Activated effector memory CD4-positive, alpha-beta T cell treated with anti-CD3 and anti-CD28 coated beads, Interleukin-2, amount 50 U/mL, for 16 hours (primary cell): ENCODE measurements around the gene RHOJ.
"Not testable (repeated sequence)": the region's sequence is repeated elsewhere in the genome, so short reads cannot be mapped to it uniquely, and the experiment has no call there.

Experiments used
- DNase-seq: peaks from one replicate; pipeline ENCODE4 v3.0.0-alpha.2; 2020

RHOJ gene

DNA sequence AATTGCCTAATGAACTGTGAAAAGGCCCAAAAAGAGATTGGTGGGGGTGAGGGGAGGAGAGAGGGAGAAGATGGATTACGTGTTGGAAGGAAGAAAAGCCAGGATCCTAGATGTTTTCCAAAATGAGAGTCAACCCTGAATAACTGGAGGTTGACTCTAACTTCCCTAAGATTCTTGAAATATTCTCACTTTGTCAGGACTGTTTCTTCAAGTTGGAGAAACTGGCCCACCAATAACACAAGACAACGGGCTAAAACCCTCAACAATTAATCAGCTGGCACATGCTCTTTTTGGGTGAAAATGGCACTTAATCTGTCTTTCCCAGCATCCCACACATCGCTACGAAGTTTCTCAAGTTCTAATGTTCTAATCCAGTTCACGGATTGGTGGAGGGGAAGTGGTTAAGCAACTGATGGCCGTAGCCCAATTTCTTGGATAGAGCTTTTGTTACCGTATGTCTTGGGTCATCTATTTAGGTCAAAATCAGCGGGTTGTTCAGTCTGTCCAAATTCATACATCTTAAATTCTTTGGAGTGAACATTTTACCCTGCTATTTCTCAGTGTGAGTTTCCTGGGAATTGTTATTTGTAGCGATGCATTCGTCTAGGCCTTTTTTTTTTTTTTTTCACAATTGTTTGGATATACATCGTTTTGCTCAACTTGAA lies 65.5 kb downstream of the RHOJ start:
- DNase-seq: no peak

DNA sequence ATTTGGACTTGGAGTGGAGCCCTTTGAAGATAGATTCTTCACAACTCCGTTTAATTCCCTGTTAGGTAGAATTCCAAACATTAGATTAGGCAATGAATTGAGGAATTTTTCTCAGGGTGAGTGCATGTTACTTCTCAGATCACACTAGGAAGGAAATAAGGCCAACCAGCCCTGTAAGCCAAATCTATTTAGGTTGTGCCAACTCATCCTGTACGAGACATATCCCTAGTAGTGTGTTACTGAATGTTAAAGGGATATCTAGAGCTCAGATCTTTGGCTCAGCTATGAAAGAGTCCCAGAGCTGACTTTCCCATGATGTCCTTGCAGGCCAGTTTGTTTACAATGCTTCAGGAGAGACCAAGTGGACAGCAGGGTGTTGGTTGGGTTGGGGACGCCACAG lies 68.9 kb downstream of the RHOJ start:
- DNase-seq: no peak

DNA sequence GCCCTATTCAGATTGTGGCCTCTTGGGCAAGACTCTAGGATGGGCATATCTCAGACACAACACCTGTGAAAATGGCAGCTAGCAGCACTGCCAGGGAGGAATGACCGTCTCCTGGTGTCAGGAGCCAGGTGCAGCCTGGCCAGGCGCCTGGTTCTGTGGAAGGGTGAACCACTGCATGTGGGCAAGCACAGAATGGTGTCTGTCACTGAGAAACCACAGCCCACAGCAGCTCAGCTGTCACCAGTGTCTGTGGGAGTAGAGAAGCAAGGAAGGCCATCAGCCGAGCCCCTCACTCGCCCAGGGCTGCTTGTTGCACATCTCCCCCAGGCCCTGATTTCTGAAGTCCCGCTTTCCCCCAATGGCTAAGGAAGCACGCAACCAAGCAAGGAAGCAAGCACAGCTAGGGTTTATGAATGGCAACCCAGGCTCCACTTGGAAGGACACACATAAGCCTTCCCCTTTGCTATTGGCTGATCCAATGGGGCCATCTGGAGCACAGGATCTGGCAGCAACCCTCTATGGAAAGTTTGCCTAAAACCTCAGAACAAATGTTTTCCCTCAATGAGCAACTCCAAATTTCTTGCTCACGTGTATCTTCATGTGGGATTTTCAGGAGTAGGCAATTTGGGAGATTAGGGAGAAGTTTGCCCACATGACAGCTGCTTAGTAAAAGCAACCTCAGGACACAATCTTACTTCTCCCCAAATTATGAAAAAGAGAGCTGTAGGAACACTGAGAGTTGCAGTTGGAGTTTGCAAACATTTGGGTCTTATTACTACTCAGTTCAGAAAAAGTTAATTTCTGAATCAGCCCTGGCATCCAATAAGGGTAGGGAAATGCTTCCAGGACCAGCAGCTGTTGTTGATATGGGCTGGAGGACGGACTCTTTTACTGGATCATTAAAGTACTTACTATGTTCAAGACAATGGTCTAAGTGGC lies 69.7 kb downstream of the RHOJ start:
- DNase-seq: no peak

DNA sequence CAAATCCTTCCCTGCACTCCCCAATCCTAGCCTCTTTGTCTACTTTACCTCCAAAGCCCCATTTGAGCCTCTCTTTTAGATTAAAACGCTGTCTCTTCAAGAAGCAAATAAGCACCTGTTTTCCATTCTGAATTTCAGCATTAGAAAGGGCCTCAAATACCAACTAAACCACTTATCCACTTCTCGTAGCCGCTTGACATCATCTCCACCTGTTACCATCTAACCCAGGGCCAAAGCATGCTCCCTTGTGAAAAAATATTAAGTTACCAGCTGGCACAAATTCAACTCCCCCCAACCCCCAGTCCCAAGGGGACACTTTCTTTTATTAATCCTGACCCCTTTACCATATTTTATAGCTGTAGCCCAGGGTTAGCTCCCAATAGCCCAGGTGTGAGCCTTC lies 71.4 kb downstream of the RHOJ start:
- no peak for DNase-seq

DNA sequence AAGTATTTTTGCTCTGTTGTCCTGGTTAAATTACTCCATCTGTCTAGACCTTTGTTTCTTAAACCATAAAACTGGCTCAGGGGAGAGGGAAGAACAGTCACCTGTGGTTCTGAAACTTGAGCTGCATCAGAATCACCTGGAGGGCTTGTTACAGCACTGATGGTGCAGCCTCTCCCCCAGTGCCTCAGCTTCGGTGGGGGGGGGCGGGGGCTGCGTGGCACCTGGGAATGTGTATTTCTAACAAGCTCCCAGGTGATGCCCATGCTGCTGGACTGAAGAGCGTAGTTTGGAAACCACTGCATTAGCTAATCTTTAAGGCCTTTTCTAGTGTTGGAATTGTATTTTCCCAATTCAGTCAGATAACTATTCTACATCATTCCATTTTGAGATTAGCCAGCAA lies 71.8 kb downstream of the RHOJ start:
- DNase-seq: no peak

DNA sequence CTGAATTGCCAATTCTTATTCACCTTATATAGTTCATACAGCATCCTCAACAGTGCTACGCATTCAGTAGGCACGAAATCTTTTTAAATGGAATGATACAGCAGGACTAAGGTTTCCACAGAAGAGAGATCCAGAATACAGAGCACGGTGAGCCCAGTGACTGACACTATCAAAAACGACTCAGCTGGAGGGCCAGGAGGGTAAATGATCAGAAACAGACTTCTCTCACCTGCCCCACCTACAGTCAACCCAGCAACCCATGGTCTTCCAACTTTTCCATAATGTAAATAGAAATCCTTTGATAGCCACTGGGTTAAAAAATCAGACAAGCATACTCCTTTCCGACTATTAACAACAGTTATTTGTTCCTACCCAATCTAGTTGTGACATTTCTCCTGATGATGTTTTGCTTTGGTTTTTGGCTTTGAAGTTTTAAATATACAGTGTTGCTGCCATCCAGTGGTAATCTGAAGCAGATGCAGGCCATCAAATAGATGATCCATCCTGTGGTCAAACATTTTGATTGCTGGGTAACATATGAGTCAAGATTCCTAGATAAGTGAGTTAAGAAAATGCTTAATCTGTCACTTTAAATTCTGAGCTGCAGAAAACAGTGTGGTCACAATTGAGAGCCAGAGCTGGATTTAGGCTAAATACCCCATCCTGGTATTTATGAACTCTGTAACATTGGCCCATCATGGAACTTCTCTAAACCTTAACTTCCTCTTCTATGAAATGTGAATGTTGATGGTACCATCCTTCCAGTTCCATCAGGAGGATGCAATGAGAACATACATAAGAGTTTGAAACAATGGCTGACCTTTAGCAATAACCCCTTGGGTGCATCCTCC lies 72.5 kb downstream of the RHOJ start:
- no peak for DNase-seq

DNA sequence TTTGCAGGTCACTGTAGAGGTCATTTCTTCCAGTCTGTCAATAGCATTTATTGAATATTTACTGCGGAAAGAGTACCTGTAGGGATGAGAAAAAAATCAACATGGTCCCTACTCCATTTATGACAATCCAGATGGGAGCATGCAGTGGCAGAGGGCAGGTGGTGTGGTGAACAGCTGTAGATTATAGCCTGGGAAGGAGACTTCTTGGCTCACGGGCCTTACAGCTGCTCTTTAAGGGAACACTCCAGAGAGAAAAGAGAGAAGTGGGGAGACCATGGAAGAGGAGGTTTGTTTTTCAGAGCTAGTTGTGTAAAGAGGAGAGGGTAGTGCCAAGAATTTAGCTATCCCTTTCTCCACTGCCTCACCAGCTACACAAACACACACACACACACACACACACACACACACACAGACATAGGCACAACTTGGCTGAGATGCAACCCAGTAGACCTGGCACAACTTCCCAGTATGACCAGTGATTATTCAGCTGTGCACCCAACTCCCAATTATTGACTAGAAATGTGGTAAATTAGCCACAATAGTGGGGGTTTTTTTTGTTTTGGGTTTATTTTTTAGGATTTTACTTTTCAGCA lies 73.4 kb downstream of the RHOJ start:
- no peak for DNase-seq

DNA sequence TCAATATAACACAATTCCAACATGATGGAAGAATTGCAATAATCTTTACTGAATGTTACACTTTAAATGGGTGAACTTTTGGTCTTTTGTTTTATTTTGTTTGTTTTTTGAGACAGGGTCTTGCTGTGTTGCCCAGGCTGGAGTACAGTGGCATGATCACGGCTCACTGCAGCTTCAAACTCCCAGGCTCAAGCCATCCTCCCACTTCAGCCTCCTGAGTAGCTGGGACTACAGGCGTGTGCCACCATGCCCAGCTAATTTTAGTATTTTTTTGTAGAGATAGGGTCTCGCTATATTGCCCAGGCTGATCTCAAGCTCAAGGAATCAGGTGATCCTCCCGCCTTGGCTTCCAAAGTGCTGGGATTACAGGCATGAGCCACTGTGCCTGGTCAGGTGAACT lies 75.7 kb downstream of the RHOJ start:
- not testable (repeated sequence) for DNase-seq

DNA sequence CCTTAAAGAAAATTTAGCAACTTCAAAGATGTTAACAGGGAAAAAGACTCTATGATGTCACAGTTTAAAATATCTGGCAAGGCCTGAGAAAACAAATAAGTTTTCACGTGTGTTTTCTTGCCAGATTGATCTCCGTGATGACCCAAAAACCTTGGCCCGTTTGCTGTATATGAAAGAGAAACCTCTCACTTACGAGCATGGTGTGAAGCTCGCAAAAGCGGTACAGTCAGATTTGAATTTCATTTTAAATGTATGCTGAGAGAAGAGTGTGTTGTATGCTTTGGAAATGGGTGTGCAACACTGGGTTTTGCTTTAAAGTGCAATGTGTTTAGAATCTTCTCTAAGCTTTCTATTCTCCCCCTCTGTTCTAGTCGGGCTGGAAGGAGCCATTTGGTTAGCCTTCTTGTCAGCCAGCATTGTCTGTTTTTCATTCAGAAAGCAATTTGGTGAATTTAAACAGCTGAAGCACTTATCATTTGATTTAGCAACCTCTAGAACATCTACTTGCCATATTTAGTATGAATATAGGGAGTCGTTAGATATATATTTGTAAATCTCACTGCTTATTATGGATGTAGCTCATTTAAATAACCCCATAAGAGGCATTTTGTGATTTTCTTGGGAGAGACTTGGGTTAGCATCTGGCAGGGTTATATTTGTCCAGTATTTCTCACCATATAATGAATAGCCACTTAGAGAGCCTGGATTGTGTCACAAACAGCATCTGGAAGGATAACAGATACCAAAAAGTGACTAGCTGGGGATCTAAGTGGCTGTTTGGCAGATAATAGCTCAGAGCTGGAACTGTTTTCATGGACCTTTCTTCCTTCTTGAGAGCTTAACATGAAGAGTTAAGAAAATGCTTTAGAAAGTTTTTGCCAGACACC lies 79.0 kb downstream of the RHOJ start:
- DNase-seq: no peak

DNA sequence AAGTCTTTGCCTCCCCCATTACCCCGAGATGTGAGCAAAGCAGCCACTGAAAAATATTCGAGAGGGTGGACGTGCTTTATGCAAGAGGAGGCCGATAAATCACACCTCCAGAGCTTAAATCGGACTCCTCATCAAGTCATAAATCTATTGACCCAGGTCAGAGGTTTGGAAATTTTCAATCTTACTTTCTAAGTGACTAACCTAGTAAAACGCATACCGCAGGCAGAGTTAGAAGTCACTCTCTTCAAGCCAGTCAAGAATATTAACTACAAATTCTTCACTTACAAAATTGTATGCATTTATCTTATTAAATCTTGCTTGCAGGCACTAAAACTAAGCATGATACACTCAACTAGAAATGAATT lies 79.6 kb downstream of the RHOJ start:
- no peak for DNase-seq

DNA sequence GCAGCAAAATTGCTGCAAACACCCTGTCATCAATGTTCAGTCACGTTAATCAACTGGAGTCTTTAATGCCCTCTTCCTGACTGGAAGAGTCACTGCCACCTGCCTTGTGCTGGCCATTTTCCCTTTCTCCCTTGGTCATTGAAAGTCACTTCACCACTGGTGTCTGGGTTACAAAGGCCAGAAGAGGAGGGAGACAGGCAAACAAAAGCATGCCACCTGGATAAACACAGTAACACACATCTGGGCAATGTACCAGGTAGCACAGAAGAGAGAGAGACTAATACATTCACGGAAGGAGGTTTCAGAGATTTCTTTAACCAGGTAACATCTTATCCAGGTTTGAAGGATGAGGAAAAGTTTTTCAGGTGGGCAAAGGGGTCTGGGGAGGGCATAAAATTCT lies 81.8 kb downstream of the RHOJ start:
- no peak for DNase-seq

DNA sequence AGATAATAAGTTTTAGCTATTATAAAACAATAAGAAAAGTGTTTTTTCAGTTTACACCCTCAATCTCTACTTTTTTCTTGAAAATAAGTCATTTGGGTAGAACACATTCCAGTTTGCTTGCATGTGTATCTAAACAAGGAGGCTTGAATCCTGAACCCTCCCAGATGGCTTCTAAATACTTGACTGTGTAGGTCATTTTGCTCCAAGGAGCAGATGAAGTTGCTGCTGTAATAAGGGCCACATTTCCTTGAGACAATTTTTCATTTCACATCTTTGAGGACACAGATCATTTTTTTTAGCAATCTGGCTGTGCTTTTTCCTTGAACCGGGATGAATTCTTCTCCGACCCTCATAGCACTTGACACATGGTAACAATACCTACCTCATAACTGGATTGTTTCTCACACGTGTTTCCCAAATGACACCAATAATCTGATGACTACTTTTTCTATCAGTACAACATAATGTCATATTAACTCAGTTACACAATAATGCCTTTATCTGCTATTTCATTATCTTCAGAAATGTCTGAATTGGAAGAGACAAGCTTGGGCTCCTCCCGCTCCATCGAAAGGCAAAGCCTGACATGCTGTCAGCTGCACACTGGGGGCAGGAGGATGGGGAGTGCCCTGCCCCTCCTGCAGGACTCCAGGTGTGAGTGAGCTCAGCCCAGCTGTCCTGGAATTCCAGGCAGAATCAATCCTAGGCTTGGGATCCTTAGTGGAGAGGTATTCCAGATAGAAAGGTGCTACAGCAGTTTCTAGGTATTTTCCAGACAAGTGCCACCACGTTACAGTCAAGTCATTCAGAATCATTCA lies 83.6 kb downstream of the RHOJ start:
- DNase-seq: no peak

DNA sequence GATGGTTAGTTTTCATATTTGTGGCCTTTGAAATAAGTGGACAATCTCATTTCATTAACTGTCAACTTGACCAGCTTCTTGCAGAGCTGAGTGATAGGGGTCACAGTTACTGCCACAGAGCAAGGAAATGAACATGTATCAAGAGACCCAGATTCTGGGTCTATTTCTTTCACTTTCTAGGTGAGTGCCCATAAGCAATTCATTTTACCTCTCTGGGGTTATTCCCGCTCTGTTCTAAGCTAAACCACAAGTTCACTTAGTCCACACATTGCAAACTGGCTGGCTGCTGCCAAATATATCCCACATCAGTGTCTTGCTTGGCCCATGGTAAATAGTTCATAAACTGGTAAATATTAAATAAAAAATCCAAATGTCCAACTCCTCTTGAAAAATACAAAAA lies 84.6 kb downstream of the RHOJ start:
- no peak for DNase-seq

DNA sequence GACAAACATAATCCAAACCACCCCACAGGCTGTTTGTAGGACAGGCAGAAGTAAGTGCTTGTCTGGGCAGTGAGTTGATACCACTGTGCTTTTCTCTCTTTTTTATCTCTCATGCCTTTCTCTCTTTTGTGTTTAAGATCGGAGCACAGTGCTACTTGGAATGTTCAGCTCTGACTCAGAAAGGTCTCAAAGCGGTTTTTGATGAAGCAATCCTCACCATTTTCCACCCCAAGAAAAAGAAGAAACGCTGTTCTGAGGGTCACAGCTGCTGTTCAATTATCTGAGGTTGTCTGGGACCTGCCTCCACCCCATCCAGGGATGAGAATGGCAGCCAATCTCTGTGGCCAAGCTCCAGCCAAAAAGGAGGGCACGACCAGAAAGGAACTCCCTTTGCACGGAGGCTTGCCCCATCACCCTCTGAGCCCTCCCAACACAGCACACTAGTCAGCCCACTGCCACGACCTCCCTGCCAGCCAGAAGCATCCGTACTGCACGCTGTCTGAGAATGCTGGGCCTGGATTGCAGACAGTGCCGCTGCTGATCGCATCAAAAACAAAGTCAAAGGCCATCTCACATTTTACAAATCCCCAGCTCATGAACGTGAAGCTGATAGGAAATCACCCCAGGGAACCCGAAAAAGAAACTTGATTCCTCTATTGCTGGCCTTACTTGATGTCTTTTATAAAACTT lies 86.6 kb downstream of the RHOJ start:
- DNase-seq: no peak

DNA sequence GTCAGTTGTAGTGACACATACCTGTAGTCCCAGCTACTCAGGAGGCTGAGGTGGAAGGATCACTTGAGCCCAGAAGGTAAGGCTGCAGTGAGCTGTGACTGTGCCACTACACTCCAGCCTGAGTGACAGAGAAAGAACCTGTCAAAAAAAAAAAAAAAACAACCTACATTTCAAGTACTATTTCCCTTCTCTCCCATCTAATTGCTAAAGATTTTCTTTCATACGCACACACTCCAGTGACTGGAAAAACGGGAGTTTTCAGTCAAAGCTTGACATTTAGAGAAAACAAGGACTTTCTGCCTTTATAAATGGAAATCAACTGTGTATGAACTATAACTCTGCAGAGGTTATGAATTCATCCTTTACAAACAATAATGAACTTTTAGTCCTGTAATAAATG lies 88.6 kb downstream of the RHOJ start:
- no peak for DNase-seq

DNA sequence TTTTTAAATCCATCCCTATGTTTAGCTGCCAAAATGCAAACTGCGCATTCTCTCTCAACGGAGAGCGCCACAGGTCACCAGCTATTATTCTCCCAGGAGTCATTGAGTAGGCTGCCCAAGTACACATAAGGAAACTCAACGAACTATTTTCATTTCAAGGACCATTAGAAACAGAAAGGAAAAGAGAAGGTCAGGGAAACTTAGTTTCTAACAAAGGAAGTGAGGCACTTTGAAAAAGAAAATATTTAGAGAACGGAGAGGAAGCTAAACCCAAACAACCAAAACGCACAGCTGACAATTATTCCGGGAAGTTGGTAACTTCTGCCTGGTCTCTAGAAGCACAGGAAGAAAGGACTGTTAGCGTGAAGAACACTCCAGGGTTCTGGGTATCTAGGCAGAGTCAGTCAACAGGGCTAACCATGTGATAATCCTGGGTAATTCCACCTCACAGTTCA lies 91.0 kb downstream of the RHOJ start:
- no peak for DNase-seq

DNA sequence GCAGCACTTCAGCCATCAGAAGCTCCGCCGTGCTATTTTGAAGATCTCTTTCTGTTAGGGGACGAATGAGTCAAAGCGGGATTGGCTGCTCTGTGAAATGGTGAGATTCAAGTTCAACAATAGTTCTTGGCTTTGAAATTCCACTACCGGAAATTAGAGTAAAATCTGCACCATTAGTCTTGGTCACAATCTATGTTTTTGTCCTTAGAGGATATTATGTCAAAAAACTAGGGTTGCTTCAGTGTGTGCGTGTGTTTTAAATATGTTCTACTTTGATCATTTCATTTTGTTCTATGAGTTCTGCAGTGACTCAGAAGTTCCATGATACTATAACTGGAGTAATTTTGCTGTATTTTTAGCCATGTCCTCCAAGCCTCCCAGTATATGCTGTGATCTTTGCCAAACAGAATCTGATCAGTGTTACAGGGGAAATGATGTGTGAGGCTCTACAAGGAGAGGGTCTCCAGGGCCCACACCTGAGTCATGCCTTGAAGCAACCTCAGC lies 91.9 kb downstream of the RHOJ start:
- DNase-seq: no peak

DNA sequence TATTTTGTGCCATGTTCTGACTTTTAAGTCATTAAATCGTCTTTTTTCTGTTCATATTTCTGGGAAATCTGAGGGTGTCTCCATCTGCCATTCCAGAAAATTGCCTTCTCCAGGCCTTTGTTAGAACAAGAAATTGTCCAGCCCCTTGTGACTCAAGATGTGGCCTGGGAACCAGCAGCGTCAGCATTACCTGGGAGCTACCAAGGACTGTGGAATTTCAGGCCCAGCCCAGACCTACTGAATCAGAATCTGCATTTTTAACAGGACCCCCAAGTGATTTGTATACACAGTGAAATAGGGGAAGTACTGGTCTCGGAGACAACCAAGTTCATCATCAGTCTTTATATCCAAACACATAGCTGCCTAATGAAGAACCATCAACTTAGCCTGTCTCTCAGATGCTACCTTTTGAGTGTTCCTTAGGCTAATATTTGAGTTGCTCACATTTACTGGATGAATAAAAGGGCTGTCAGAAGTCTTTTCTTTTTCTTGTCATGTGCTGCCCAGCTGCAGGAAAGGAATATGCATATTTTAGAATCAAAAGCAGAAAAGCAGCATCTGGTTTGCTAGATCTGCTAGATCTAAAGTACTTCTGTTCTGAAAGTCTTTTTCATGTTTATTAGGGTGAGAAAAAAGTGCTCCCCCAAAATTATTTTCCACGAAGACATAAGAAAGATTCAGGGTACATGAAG lies 93.3 kb downstream of the RHOJ start:
- no peak for DNase-seq

DNA sequence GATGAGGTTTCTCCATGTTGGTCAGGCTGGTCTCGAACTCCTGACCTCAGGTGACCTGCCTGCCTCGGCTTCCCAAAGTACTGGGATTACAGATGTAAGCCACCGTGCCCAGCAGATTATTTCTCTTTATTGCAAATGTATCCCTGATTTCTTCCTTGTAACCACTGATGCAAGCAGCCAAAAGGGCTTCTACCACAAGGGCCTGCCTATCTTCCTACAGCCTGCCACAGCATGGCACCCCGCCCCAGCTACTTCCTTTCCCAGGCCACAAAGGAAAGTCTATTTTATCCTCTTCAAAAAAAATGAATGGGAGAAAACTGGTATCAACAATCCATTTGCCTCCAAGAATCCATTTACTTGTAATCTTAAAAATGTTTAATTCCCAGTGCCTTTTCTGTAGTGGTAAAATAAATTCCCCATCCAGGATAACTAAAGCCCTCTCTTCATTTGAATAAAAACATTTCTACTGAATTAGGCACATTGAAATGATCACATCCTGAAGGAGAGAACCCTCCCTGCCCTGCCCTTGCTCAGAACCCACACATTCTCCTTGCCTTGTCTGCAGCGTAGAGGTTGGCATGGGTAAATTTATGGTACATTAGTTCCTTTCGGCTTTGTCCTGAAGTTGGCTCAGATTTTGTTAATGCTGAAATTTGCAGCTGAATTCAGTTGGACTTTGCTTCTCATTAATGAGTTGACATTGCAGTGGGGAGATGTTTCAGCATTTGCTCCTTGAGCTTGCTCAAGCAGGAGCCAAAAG lies 95.3 kb downstream of the RHOJ start:
- no peak for DNase-seq
